Hindlimb muscle (tissue), 1 donor: ENCODE data around the gene ACSBG1. TPM values are rescaled to one million over a fixed set of nuclear protein-coding genes. Genes with fewer than 3 reads are reported as not detected.

Experiments used
- DNase-seq: peaks from one replicate; pipeline ENCODE4 v3.0.0-alpha.2; 2013
- polyA plus RNA-seq: library from polyadenylated mRNA; unstranded; fragments of 120-200 nt; gene quantifications from one replicate; pipeline ENCODE4 v1.2.1, GENCODE V29; 2013; ENCODE audit not compliant: insufficient read length

Gene ACSBG1
- polyA plus RNA-seq, 1 donor = 0.44 TPM

- no peak for DNase-seq
Measured at GRCh38 chr15:78216276-78217104, 17.9 kb downstream of the ACSBG1 start.

- DNase-seq = no peak
Measured at GRCh38 chr15:78213956-78214355, 20.4 kb downstream of the ACSBG1 start.

GRCh38 chr15:78213425-78213750 is 21.0 kb downstream of the ACSBG1 start:
- no peak for DNase-seq

DNA sequence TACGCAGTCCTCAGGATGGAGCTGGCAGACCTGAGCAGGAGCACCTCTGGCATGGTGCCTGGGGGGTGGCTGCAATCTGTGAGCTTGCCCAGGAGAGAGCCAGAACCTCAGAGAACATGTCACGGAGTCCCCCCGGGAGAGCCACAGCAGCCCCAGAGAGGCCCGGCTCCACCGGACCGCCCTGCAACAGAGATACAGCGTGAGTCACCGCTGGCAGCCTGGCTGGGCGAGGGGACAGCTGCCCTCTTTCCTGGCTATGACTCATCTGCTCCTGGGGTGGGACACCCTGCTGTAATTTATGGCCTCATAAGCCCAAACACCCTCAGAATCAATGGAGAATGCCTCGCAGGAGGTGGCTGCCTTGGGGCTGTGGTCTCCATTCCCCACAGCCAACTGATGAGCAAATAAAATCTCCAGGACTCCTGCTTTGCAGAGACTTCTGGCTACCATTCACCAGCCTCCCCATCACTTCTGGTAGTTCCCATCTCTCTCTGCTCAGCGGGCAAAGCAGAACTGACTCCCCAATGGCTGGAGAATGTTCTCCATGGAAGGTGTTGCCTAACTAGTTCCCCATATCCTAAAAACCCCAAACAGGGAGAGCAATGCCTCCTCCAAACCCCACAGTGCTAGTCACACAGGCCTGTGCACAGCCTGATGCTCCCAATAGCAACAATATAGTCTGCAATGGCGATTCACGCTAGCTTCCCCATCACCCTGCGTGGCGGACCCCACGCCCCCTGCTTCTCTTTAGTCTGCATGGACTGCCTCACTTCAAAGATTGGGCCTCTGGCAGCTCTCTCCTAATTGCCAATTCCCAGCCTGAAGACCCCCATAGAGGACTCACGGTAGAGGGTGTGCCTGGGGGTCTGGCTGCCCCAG is 21.6 kb downstream of the ACSBG1 start:
- peak; percentile 22 for DNase-seq

GRCh38 chr15:78212008-78212407 is 22.4 kb downstream of the ACSBG1 start:
- no peak for DNase-seq

GRCh38 chr15:78211189-78211921 is 23.0 kb downstream of the ACSBG1 start:
- DNase-seq = no peak

- no peak for DNase-seq
Measured at GRCh38 chr15:78210349-78210717, 24.0 kb downstream of the ACSBG1 start.

DNA sequence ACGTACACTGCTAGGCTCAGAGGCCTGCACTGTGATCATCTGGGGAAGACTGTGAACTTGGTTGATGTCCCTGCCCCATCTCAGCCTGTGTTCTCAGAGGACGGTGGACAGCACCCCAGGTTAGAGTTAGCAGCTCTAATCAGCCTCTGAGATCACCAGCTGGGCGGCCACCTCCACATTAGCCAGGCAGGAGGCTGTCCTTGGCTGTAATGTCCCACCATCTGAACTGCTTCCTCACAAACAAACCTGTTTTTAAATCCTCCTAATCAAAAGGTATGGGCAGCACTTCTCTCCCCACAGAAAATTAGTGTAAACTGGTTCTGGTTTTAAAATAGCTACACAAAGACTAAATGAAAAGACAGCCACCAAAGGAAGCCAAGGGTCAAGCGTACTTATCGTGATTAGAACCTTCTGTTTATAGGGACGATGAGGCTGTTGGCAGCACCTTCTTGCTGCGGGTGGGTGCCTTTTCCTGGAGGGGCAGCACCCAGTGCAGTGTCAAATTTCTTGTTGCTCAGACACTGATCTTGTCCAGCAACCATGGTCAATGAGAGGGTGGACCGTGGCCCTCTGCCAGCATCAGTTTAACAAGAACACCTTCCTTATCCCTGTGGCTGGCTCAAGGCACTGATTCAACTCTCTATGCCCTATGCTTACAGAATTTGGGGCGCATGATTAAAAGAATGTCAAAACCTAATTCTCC is 24.6 kb downstream of the ACSBG1 start:
- no peak for DNase-seq

DNA sequence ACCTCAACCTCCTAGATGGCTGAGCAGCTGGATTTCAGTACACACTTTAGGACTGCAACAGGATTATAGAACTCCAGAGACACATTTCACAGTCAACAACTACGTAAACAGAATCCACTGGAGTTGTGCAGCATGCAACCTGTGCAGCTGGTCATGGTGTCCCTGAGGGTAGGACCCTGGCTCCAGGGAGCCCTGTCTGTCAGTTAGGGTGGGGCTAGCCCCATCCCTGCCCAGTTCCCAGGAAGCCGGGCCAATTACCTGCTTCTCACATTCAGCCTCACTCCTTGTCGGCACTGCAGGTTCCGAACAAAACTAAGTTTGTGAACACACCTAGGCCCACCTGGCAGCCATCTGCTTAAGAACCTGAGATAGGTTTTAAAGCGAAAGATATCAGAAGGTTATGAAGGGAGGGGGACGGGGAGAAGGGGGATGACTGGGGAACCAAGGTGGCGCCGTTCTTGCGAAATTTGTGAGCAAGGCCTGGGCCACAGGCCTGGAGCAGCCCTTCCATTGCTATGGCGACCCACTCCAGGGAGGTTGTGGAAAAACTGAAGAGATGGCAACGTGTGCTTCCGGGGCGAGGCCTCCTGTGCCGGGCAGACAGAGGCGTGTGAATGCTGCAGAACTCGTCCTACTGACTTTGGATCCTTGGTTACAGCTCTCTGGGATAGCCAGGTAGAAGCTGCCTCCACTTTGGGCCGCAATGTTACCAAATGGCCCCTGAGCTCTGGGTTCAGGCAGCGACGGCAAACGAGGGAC is 25.3 kb downstream of the ACSBG1 start:
- DNase-seq = no peak

DNA sequence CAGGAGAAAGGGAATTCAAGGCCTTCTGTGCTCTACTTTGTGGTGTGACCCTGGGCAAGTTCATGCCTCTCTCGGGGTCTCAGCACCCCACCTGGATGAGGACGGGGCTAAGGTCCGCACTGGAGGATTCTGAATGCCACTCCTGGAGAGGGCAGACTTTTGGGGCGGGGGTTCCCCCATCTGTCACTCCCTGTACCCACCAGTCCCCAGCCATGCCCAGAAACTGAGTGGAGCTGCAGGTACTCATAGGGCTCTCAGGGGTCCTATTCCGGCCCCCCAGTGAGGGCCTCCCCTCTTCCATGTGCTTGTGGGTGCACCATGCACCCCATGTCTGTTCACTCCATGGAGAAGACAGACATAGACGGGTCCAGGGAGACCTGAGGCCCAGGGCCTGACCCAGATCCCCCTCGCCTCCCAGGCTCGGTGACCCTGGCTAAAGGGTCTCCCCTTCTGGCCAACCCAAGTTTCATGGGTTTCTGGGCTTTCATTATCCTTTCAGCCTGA is 26.0 kb downstream of the ACSBG1 start:
- no peak for DNase-seq

DNA sequence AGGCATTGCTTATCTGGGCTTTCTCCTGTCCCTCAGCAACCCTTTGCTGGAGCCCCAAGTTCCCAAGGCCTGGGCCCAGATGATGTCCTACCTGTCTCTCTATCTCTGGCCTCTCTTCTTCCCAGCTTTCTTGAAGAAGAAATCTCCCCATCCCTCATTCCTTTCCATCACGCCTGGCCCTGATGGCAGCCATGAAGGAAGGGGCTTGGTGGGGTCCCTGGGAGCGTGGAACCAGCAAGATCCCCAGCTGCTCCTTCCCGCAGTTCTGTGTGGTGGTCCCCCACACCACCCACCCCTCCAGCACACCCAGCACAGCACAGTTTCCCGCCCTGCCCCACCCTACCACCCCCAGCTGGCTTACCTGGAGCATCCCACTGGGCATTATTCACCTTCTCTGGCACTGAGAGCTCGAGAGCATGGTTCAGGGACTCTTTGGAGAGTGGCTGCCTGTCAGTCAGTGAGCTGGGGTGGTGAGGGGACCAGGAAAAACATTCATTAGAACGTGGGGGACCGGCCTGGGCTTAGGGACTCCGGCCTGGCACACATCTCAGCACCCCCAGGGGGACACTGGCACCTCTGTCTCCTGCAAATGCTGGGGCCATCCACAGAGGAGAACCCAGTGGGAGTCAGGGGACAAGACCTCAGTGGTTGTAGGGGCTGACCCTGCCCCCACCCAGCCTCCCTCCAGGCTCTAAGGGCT is 26.6 kb downstream of the ACSBG1 start:
- no peak for DNase-seq

GRCh38 chr15:78207110-78207458 is 27.3 kb downstream of the ACSBG1 start:
- no peak for DNase-seq

- no peak for DNase-seq
Measured at GRCh38 chr15:78206326-78207109, 27.8 kb downstream of the ACSBG1 start.

DNA sequence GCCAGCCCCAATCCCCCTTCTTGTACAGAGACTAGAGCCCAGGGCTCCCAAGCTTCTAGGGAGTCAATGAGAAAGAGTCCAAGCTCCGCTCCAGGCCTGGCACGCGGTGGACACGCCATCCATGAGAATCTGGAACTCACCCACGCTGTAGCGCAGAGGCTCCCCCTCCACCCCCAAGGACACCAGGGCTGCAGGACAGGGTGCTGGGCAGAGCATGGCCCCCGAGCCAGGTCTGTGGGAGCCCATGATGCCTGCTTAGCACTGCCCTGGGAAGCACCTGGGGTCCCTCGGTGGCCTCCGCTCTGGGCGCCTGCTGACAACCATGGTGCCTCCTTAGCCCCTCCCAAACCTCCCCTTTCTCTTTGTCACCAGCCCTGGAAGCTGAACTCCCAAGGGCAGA is 28.5 kb downstream of the ACSBG1 start:
- no peak for DNase-seq

DNA sequence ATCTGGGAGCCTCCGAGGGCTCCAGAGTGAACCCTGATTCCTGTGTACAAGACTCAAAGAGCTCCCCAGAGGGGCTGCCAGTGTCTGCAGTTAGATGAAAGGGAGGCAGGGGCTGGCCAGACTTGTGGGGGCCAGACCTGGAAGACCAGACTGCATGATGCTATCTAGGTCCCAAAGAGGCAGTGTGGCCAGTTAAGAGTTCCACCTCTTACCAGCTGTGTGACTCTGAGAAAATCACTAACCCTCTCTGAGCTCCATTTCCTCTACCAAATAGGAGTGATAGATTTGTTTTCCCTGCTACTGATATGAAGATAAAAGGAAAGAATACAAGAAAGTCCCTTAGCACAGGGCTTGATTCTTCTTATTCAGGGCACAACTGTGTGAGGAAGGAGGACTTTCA is 29.0 kb downstream of the ACSBG1 start:
- DNase-seq = no peak

- peak; percentile 38 for DNase-seq
Measured at GRCh38 chr15:78204351-78205309, 29.7 kb downstream of the ACSBG1 start.

- no peak for DNase-seq
Measured at GRCh38 chr15:78203346-78204225, 30.8 kb downstream of the ACSBG1 start.
